HG03439 (cell line): ENCODE results near the gene TCHP.

ENCODE experiments used
- ATAC-seq: cut with Tn5 transposase; IDR thresholded peaks from one replicate; pipeline ENCODE4 v1.9.1; 2021; ENCODE audit warnings: mild to moderate bottlenecking, moderate library complexity; ENCODE audit not compliant: unreplicated experiment

TCHP gene

DNA sequence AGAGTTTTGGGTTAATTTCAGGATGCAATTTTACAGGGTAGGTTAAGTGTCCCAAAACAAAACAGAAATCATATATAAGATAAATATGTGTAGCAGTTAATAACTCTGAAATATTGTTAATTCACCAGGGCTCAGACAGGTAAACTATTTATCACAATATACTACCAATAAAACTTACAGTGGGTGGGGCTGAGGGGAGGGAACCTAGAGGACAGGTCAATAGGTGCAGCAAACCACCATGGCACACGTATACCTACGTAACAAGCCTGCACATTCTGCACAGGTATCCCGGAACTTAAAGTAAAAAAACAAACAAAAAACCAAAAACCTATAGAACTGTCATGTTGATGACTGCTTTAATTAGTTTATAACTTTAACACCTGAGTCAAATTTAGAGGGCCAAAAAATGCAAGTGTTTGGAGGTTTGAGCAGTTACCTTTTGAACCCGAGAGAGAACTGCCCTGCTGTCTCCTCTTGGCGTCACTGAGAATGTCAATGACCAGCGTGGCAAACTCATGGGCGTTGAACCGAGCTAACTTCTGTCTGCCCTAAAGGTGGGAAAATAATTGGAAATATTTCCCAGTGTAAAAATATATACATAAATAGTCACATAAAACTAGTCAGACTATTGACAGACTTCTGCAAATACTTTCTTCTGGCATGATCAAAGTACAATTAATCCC lies 59.5 kb downstream of the TCHP start:
- no peak for ATAC-seq

- ATAC-seq = no peak
Measured at GRCh38 chr12:109961201-109961600, 61.1 kb downstream of the TCHP start.

- ATAC-seq = no peak
Measured at GRCh38 chr12:109961612-109962011, 61.5 kb downstream of the TCHP start.

GRCh38 chr12:109962398-109962797 lies 62.3 kb downstream of the TCHP start:
- no peak for ATAC-seq

DNA sequence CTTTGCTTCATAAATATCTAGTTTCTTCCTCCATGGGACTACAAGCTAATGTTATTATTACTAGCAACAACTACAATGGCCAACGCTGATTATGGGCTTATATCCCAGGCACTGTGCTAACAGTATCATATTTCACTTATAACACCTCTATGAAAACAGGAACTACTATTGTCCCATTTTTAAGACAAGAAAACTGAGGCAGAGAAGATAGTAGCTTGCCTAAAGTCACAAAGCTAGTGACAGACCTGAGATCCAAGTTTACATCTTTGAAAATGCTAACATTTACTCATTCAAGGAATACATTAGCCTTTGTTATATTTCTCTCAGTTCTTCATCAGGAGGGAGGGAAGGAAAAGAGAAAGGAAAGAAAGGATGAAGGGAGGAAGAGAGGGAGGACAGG lies 63.3 kb downstream of the TCHP start:
- ATAC-seq = no peak

DNA sequence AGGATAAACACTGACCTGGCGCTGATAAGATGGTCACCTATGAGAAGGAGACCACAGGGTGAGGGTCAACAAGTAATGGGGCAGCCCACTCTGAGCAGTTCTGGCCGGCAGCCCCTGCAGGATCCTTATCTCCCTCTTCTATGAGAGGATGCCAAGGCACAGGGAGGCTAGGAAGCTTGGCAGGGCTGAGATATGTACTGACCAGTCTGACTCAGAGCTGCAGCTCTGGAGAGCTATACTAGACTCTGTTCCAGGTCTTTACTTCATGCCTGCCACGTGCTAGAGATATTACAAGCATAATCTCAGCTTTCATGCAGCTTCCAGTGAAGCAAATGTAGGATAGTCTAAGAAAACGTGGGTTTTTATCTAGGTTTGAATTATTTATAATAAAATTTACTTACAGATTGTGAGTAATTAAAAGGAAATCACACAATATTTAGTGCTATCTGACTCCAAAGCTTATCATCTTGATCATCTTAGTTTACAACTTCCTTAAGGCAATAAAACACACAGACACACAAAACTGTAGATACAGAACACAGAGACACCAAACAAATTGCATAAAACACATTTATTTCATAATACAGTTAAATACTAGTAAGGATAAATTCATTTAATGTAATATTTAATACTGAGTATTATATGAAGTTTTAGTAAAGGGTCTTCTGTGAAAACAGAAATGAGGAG lies 63.8 kb downstream of the TCHP start:
- ATAC-seq = no peak

DNA sequence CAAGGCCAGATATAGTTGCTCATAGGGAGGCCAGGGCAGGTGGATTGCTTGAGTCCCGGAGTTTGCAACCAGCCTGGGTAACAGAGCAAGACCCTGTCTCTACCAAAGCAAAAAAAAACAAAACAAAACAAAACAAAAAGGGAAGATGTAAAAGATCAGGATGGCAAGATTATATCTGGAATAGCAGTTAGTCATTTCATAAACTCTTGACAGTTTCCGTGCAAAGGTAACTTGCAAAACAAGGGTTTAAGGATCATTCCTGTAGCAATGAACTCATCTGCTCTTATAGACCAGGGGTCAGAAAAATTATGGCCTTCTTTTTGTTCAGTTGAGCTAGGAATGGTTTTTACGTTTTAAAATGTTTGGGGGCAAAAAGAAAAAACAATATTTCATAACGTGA lies 66.5 kb downstream of the TCHP start:
- ATAC-seq = no peak

- no peak for ATAC-seq
Measured at GRCh38 chr12:109967383-109968031, 67.4 kb downstream of the TCHP start.
